GM12891 (cell line): ENCODE measurements around the gene CASP14.

ENCODE experiments used
- POLR2A ChIP-seq: IDR thresholded peaks from 2 replicates; pipeline ENCODE4 v1.6.1; 2011; ENCODE audit warnings: low read depth, low read length, control low read depth
- POLR2AphosphoS5 ChIP-seq: IDR thresholded peaks from 2 replicates; pipeline ENCODE4 v1.6.1; 2011; ENCODE audit warnings: low read depth, low read length, control low read depth

DNA sequence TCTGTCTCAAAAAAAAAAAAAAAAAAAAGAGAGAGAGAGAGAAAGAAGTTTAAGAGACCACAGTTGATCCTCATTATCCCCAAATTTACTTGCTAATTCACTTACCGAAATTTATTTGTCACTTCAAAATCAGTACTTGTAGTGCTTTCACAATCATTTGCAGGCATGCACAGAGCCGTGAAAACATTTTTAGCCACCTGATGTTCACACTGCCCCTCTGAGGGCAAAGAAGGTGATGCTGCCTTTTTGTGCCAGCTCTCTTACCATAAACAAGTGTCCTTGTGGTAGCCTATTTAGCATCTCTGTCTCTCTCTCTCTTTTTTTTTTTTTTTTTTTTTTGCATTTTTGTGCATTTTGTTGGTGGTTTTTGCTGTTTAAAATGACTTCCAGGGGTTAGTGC lies 24.1 kb upstream of the CASP14 start:
- no peak for TF ChIP-seq POLR2A
- TF ChIP-seq POLR2AphosphoS5, result no peak
